WTC11 (cell line): ENCODE measurements around the gene RNF19B. TPM values are rescaled to one million over a fixed set of nuclear protein-coding genes. Genes with fewer than 3 reads are reported as not detected.

Experiments
- ATAC-seq: fragments of 200-7000 bp; cut with Tn5 transposase; 2 replicates; pipeline ENCODE4 v1.10.0; 2021; ENCODE audit warnings: mild to moderate bottlenecking, moderate library complexity
- CTCF ChIA-PET: fragments of 300-600 bp; sonication (Branson Sonifier 250); formaldehyde crosslinking; loops from one replicate; lab custom pipeline; 2021; ENCODE audit warnings: antibody characterized with exemption; lab: Charles Lee
- POLR2A ChIA-PET: fragments of 350-600 bp; sonication (Branson Sonifier 250); formaldehyde crosslinking; loops from one replicate; lab custom pipeline; 2021; ENCODE audit warnings: antibody characterized with exemption; lab: Charles Lee
- DNase-seq: peaks from one replicate; pipeline ENCODE4 v3.0.0; 2021; ENCODE audit warnings: low spot score
- H3K27ac Mint-ChIP-seq: 2 replicates; pipeline ENCODE4 v1.8.0; 2021; ENCODE audit warnings: mixed read lengths
- H3K27me3 Mint-ChIP-seq: 2 replicates; pipeline ENCODE4 v1.8.0; 2021; ENCODE audit warnings: low read depth, mild to moderate bottlenecking, moderate library complexity, mixed read lengths
- H3K36me3 Mint-ChIP-seq: 2 replicates; pipeline ENCODE4 v1.8.0; 2021; ENCODE audit warnings: mixed read lengths
- H3K4me1 Mint-ChIP-seq: 2 replicates; pipeline ENCODE4 v1.8.0; 2022; ENCODE audit warnings: mixed read lengths
- H3K4me3 Mint-ChIP-seq: 2 replicates; pipeline ENCODE4 v1.8.0; 2021; ENCODE audit warnings: mild to moderate bottlenecking, moderate library complexity, mixed read lengths
- H3K9me3 Mint-ChIP-seq: 2 replicates; pipeline ENCODE4 v1.8.0; 2021; ENCODE audit warnings: mixed read lengths
- CREM ChIP-seq: sonication (generic); formaldehyde crosslinking; IDR thresholded peaks from 2 replicates; pipeline ENCODE4 v1.8.1; 2022; ENCODE audit warnings: mild to moderate bottlenecking, missing genetic modification reagents, moderate library complexity
- ESRRA ChIP-seq: sonication (generic); formaldehyde crosslinking; IDR thresholded peaks from 2 replicates; pipeline ENCODE4 v1.8.1; 2022; ENCODE audit warnings: mild to moderate bottlenecking, missing genetic modification reagents, borderline replicate concordance
- ETV6 ChIP-seq: sonication (generic); formaldehyde crosslinking; IDR thresholded peaks from 2 replicates; pipeline ENCODE4 v1.8.1; 2022; ENCODE audit warnings: mild to moderate bottlenecking, missing genetic modification reagents
- NR3C1 ChIP-seq: sonication (generic); formaldehyde crosslinking; conservative IDR thresholded peaks from 2 replicates; pipeline ENCODE4 v1.8.1; 2023; ENCODE audit warnings: low read depth, mild to moderate bottlenecking, missing genetic modification reagents
- SP1 ChIP-seq: sonication (generic); formaldehyde crosslinking; conservative IDR thresholded peaks from 2 replicates; pipeline ENCODE4 v1.8.1; 2022; ENCODE audit warnings: missing genetic modification reagents
- ZNF121 ChIP-seq: sonication (generic); formaldehyde crosslinking; IDR thresholded peaks from 2 replicates; pipeline ENCODE4 v1.8.0; 2023; ENCODE audit warnings: missing genetic modification reagents
- ZNF232 ChIP-seq: sonication (generic); formaldehyde crosslinking; IDR thresholded peaks from 2 replicates; pipeline ENCODE4 v1.8.0; 2022; ENCODE audit warnings: mild to moderate bottlenecking, missing genetic modification reagents
- ZNF396 ChIP-seq: fragments of 250-450 bp; sonication (Bioruptor Pico); IDR thresholded peaks from 2 replicates; pipeline ENCODE4 v1.8.0; 2021; ENCODE audit warnings: mild to moderate bottlenecking, moderate library complexity, borderline replicate concordance
- total RNA-seq: library from RNA; stranded (reverse); gene quantifications from 3 replicates; pipeline ENCODE4 v1.2.3, GENCODE V29; 2021
- TF ChIP-seq, protein P1 (sequence below): sonication (generic); formaldehyde crosslinking; IDR thresholded peaks from 2 replicates; pipeline ENCODE4 v1.8.1; 2022; ENCODE audit warnings: missing genetic modification reagents, borderline replicate concordance
- TF ChIP-seq, protein P2 (sequence below): sonication (generic); formaldehyde crosslinking; conservative IDR thresholded peaks from 2 replicates; pipeline ENCODE4 v1.8.1; 2022; ENCODE audit warnings: mild to moderate bottlenecking, missing genetic modification reagents
- TF ChIP-seq, protein P3 (sequence below): sonication (generic); formaldehyde crosslinking; IDR thresholded peaks from 2 replicates; pipeline ENCODE4 v1.8.1; 2023; ENCODE audit warnings: mild to moderate bottlenecking, moderate library complexity, missing genetic modification reagents
- TF ChIP-seq, protein P4 (sequence below): sonication (generic); formaldehyde crosslinking; IDR thresholded peaks from 2 replicates; pipeline ENCODE4 v1.8.0; 2023; ENCODE audit warnings: missing genetic modification reagents, mild to moderate bottlenecking, borderline replicate concordance
- TF ChIP-seq, protein P5 (sequence below): sonication (generic); formaldehyde crosslinking; IDR thresholded peaks from 2 replicates; pipeline ENCODE4 v1.8.0; 2022; ENCODE audit warnings: mild to moderate bottlenecking, missing genetic modification reagents

RNF19B gene
- total RNA-seq, 1 experiment from 2014 or later = 21.9 TPM

DNA sequence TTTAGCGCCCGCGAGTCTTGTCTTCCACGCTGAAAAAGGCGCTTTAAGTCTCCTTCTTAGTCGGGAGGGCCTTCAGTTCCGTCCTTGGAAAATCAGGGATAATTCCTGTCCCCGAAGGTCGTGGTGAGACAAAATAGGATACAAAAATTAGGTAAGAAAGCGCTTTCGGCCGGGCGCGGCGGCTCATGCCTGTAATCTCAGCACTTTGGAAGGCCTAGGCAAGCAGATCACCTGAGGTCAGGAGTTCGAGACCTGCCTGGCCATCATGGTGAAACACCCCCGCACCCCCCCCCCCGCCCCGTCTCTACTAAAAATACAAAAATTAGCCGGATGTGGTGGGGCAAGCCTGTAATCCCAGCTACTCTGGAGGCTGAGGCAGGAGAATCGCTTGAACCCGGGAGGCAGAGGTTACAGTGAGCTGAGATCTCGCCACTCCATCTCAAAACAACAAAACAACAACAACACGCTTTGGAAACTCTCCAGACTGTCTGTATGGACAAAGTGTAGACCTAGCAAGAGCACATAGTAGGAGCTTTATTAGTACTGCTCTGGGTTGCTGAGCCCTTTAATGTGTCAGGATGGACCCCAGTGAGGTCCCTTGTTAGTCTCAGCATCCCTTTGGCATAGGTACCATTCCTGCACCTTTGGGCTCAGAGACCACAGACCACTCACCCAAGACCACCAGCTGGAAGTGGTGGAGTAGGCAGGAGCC lies 62.6 kb downstream of the RNF19B start (continued):
- TF ChIP-seq, protein P1, sequence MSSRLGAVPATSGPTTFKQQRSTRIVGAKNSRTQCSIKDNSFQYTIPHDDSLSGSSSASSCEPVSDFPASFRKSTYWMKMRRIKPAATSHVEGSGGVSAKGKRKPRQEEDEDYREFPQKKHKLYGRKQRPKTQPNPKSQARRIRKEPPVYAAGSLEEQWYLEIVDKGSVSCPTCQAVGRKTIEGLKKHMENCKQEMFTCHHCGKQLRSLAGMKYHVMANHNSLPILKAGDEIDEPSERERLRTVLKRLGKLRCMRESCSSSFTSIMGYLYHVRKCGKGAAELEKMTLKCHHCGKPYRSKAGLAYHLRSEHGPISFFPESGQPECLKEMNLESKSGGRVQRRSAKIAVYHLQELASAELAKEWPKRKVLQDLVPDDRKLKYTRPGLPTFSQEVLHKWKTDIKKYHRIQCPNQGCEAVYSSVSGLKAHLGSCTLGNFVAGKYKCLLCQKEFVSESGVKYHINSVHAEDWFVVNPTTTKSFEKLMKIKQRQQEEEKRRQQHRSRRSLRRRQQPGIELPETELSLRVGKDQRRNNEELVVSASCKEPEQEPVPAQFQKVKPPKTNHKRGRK = no peak
- TF ChIP-seq ESRRA (CRISPR knock-in tag) (no peak), CREM (CRISPR knock-in tag) (no peak)

DNA sequence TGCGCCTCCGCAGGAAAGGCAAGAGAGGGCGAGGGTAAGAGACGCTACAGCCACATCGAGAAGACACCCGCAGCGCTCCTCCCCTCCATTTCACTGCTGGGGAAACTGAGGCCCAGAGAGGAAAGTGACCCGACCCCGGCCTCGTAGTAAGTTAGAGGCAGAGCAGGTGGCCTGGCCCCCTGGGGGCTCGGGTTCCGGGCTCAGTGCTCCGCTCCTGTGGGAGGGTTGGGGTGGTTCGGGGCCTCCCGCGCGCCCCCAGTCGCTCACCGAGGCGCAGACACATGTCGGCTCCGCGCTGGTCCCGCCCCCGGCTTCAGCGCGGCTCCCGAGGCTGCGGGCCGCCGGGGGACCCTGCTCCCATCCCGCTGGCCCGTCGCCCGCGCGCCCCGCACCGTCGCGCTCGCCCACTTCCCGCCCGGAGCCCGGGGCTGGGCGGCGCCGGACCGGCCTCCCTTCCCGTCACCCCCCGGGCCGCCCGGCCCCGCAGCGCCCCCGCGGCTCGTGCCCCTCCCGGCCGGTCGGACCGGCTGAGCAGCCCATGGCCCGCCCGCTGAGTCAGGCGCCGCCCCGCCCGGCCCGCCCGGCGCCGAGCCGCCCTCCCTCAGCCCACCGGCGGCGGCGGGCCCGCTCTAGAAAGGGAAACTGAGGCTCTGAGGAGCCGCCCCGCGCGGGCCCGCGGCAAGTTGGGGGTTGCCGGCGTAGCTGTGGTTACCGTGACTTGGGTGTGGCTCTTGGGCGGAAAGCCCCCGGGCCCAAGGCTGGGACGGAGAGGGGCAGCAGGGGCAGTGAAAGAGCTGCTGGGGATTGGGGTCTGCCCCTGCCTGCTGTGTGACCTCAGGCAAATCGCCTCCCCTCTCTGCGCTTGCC lies 63.4 kb downstream of the RNF19B start, which contains the start of gene TMEM54:
TSS of gene TMEM54 (minus strand) at position 434 of the 867 bp plus-strand sequence. CDS start at position 283, 151 bp downstream.
- no peaks in the 10 kb centered on the region for H3K9me3 Mint-ChIP-seq
- TF ChIP-seq, protein P2, sequence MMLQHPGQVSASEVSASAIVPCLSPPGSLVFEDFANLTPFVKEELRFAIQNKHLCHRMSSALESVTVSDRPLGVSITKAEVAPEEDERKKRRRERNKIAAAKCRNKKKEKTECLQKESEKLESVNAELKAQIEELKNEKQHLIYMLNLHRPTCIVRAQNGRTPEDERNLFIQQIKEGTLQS = no peak
- TF ChIP-seq ZNF121 (peak; percentile 48), SP1 (CRISPR knock-in tag) (peak; percentile 58)
- TF ChIP-seq, protein P3, sequence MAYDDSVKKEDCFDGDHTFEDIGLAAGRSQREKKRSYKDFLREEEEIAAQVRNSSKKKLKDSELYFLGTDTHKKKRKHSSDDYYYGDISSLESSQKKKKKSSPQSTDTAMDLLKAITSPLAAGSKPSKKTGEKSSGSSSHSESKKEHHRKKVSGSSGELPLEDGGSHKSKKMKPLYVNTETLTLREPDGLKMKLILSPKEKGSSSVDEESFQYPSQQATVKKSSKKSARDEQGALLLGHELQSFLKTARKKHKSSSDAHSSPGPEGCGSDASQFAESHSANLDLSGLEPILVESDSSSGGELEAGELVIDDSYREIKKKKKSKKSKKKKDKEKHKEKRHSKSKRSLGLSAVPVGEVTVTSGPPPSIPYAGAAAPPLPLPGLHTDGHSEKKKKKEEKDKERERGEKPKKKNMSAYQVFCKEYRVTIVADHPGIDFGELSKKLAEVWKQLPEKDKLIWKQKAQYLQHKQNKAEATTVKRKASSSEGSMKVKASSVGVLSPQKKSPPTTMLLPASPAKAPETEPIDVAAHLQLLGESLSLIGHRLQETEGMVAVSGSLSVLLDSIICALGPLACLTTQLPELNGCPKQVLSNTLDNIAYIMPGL (CRISPR knock-in tag) = peak; percentile 31; the same call in 1 of the 2 replicates
- TF ChIP-seq, all 79 proteins: peak for 3
- peak; percentile 45 for DNase-seq
- Mint-ChIP-seq H3K27me3 (peaks cover 64% of the 10 kb centered on the region), H3K4me1 (peaks cover 9% of the 10 kb centered on the region), H3K27ac (no peak within 1 kb of the TSS), H3K4me3 (peak within 1 kb of the TSS; percentile 79), H3K36me3 (no peaks in the 10 kb centered on the region)
- CTCF ChIA-PET = interaction anchor here (0.7 to 4.4 kb wide), 4 partner anchors 14 to 32 kb away, joined by 3 to 14 read pairs (median 5); no protein-coding TSS in a partner anchor
- POLR2A ChIA-PET = interaction anchor here (0.6 kb wide), 1 partner anchor 15 kb away, joined by 3 read pairs; the partner anchor contains the start of gene HPCA
- peak; percentile 59 for ATAC-seq

DNA sequence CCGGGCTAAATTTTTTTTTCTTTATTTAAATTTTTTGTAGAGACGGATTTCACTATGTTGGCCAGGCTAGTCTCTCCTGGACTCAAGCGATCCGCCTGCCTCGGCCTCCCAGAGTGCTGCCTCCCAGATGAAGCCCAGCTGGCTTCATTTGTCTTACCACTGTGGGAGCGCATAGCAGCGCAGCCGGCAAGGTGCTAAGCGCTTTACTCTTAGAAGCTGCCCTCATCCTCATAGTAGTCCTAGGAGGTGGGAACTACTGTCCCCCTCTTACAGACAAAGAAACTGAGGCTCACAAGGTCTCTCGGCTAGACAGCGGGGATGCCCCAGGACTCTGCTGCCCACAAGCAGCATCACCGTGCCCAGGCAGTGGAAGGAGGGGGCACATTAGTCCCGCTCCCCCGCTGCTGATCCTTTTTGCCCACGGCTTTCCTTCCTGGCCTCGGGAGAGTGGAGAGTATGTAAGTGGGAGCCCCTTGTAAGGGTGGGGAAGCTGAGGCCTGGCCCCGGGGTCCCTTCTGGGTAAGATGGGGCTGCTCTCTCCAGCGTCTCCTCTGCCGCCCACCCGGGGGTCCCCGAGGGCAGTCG lies 64.1 kb downstream of the RNF19B start:
- TF ChIP-seq ZNF232 (CRISPR knock-in tag) (no peak), ZNF396 (CRISPR knock-in tag) (no peak), ETV6 (no peak), NR3C1 (no peak)
- TF ChIP-seq, protein P4, sequence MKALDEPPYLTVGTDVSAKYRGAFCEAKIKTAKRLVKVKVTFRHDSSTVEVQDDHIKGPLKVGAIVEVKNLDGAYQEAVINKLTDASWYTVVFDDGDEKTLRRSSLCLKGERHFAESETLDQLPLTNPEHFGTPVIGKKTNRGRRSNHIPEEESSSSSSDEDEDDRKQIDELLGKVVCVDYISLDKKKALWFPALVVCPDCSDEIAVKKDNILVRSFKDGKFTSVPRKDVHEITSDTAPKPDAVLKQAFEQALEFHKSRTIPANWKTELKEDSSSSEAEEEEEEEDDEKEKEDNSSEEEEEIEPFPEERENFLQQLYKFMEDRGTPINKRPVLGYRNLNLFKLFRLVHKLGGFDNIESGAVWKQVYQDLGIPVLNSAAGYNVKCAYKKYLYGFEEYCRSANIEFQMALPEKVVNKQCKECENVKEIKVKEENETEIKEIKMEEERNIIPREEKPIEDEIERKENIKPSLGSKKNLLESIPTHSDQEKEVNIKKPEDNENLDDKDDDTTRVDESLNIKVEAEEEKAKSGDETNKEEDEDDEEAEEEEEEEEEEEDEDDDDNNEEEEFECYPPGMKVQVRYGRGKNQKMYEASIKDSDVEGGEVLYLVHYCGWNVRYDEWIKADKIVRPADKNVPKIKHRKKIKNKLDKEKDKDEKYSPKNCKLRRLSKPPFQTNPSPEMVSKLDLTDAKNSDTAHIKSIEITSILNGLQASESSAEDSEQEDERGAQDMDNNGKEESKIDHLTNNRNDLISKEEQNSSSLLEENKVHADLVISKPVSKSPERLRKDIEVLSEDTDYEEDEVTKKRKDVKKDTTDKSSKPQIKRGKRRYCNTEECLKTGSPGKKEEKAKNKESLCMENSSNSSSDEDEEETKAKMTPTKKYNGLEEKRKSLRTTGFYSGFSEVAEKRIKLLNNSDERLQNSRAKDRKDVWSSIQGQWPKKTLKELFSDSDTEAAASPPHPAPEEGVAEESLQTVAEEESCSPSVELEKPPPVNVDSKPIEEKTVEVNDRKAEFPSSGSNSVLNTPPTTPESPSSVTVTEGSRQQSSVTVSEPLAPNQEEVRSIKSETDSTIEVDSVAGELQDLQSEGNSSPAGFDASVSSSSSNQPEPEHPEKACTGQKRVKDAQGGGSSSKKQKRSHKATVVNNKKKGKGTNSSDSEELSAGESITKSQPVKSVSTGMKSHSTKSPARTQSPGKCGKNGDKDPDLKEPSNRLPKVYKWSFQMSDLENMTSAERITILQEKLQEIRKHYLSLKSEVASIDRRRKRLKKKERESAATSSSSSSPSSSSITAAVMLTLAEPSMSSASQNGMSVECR (CRISPR knock-in tag) = 0 out of 2 replicates have a peak, but pooled peaks have one; percentile 11
- TF ChIP-seq, protein P5, sequence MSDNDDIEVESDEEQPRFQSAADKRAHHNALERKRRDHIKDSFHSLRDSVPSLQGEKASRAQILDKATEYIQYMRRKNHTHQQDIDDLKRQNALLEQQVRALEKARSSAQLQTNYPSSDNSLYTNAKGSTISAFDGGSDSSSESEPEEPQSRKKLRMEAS (CRISPR knock-in tag) = no peak
- peaks cover 9% of the 10 kb centered on the region for H3K4me1 Mint-ChIP-seq
- CTCF ChIA-PET = interaction anchor here (1.7 to 4.4 kb wide), 2 partner anchors 14 to 24 kb away, joined by 6 to 14 read pairs; no protein-coding TSS in a partner anchor
- H3K27ac Mint-ChIP-seq = no peak overlapping the region
- no peaks in the 10 kb centered on the region for H3K9me3 Mint-ChIP-seq
- peaks cover 66% of the 10 kb centered on the region for H3K27me3 Mint-ChIP-seq
- peak; percentile 10 for ATAC-seq
- POLR2A ChIA-PET = no interaction called here
- no peaks in the 10 kb centered on the region for H3K36me3 Mint-ChIP-seq
- DNase-seq = no peak
- peak overlapping the region; percentile 69 for H3K4me3 Mint-ChIP-seq
